Measurements from ENCODE around the gene TNFRSF1A.
"Not testable (repeated sequence)": the region's sequence is repeated elsewhere in the genome, so short reads cannot be mapped to it uniquely, and the experiment has no call there.

The TNFRSF1A gene

GRCh38 chr12:6354495-6355393 is 12.9 kb upstream of the TNFRSF1A start:
- Histone ChIP-seq H3K36me3 (ENCODE audit: insufficient read depth, low read length) (no peaks in the 10 kb centered on the region), H3K79me2 (ENCODE audit: control insufficient read depth, insufficient read depth, low read length, unreplicated experiment) (no peaks in the 10 kb centered on the region), H3K27ac (ENCODE audit: low read depth, low read length) (no peak overlapping the region), H3K27me3 (ENCODE audit: insufficient read depth, low read length) (no peaks in the 10 kb centered on the region), H3K4me1 (ENCODE audit: control insufficient read depth, insufficient read depth, low read length, unreplicated experiment) (peaks cover 9% of the 10 kb centered on the region), H3K4me3 (ENCODE audit: low read depth, low read length) (no peak overlapping the region), H2AFZ (ENCODE audit: low read length, unreplicated experiment) (no peak overlapping the region)

GRCh38 chr12:6352193-6353173 is 10.6 kb upstream of the TNFRSF1A start:
- H2AFZ ChIP-seq (ENCODE audit: low read length, unreplicated experiment), result no peak overlapping the region
- H3K27ac ChIP-seq (ENCODE audit: low read depth, low read length), result no peak overlapping the region
- H3K79me2 ChIP-seq (ENCODE audit: control insufficient read depth, insufficient read depth, low read length, unreplicated experiment), result no peaks in the 10 kb centered on the region
- no peak overlapping the region for H3K4me3 ChIP-seq (ENCODE audit: low read depth, low read length)
- peaks cover 15% of the 10 kb centered on the region for H3K4me1 ChIP-seq (ENCODE audit: control insufficient read depth, insufficient read depth, low read length, unreplicated experiment)
- H3K27me3 ChIP-seq (ENCODE audit: insufficient read depth, low read length), result no peaks in the 10 kb centered on the region
- no peaks in the 10 kb centered on the region for H3K36me3 ChIP-seq (ENCODE audit: insufficient read depth, low read length)

GRCh38 chr12:6351622-6352021 is 9.7 kb upstream of the TNFRSF1A start:
- no peak overlapping the region for H3K27ac ChIP-seq (ENCODE audit: low read depth, low read length)
- H3K36me3 ChIP-seq (ENCODE audit: insufficient read depth, low read length), result no peaks in the 10 kb centered on the region
- peaks cover 20% of the 10 kb centered on the region for H3K4me1 ChIP-seq (ENCODE audit: control insufficient read depth, insufficient read depth, low read length, unreplicated experiment)
- H2AFZ ChIP-seq (ENCODE audit: low read length, unreplicated experiment), result no peak overlapping the region
- H3K27me3 ChIP-seq (ENCODE audit: insufficient read depth, low read length), result no peaks in the 10 kb centered on the region
- no peak overlapping the region for H3K4me3 ChIP-seq (ENCODE audit: low read depth, low read length)
- no peaks in the 10 kb centered on the region for H3K79me2 ChIP-seq (ENCODE audit: control insufficient read depth, insufficient read depth, low read length, unreplicated experiment)

DNA sequence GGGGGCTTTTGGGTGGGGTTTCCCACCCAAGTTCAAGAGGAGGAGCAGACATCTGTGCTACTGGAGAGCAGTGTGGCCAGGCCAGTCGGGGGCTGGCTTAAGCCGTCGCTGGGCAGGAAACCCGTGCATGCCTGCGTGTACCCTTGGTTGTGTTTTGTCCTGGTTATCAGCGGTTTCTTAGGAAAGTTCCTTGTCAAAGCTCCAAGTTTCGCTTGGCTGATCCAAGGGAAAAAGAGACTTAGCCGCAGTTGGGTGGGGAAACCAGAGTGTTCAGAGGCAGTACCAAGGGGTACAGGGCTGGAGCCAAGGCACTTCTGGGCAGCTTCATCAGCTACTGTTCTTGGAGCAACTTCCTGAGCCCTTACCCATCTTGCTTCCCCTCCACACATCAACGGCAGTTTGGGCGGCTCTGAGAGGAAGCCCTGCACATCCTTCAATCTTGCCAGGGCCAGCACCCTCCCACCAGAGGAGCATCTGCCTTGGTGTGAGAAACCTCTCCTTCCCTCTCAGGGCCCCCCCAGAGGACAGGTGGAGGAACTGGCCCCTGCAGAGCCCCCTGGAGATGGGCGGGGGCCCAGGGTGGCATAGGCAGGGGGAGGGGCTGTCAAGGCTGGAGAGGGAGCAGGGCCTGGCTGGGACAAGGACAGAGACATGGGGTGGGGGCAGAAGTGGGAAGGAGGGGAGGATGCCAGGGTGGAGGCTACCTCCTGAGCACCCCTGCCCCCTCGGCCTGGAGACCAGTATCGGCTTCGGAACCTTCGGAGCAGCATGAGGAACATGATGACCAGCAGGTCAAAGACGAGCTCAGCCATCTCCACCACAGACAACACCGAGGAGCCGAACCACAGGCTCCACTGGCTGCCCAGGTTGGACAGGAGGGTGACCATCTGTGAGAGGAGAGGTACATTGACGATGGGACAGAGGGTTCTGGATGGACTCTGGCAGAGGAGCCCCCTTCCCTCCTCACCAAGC is 5.8 kb upstream of the TNFRSF1A start:
- Histone ChIP-seq H3K27me3 (ENCODE audit: insufficient read depth, low read length) (no peaks in the 10 kb centered on the region), H3K79me2 (ENCODE audit: control insufficient read depth, insufficient read depth, low read length, unreplicated experiment) (no peaks in the 10 kb centered on the region), H3K4me1 (ENCODE audit: control insufficient read depth, insufficient read depth, low read length, unreplicated experiment) (peaks cover 42% of the 10 kb centered on the region), H2AFZ (ENCODE audit: low read length, unreplicated experiment) (peak overlapping the region; percentile 48), H3K27ac (ENCODE audit: low read depth, low read length) (peak overlapping the region; percentile 66), H3K36me3 (ENCODE audit: insufficient read depth, low read length) (no peaks in the 10 kb centered on the region), H3K4me3 (ENCODE audit: low read depth, low read length) (no peak overlapping the region)

GRCh38 chr12:6346942-6347341 is 5.1 kb upstream of the TNFRSF1A start:
- H3K4me1 ChIP-seq (ENCODE audit: control insufficient read depth, insufficient read depth, low read length, unreplicated experiment), result peaks cover 44% of the 10 kb centered on the region

DNA sequence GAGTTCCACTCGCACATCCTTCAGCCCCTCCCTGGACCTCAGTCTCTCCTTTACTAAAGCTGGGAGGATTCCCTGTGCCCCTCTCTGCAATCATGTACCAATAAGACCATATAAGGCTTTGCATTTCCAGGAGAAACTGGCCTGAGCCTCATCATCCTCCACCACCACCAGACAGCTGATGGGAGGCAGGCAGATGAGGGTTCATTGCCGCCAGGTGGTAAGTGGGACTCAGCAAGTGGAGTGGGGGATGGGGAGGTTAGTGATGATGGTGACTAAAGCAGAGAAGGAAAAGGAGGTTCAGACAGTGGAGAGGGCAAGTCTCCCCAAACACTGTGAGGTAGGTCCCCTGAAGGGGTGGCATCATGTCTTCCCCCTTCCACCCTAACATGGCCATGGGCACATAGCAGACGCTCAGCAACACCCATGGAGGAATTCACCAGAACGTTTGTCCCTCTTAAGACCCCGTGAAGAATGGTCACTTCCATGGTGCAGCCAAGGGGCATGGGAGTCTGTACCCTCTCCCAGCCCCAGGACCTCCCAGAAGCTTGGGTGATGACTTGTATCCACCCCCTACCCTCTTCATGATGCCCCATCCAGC is 4.5 kb upstream of the TNFRSF1A start:
- Histone ChIP-seq H3K4me1 (ENCODE audit: control insufficient read depth, insufficient read depth, low read length, unreplicated experiment) (peaks cover 44% of the 10 kb centered on the region), H3K36me3 (ENCODE audit: insufficient read depth, low read length) (no peaks in the 10 kb centered on the region), H2AFZ (ENCODE audit: low read length, unreplicated experiment) (no peak overlapping the region), H3K27ac (ENCODE audit: low read depth, low read length) (peak overlapping the region; percentile 76; the same call in 1 of the 2 replicates), H3K4me3 (ENCODE audit: low read depth, low read length) (no peak overlapping the region), H3K79me2 (ENCODE audit: control insufficient read depth, insufficient read depth, low read length, unreplicated experiment) (peaks cover 9% of the 10 kb centered on the region), H3K27me3 (ENCODE audit: insufficient read depth, low read length) (no peaks in the 10 kb centered on the region)

More at GRCh38 chr12:6346942-6347341, 5.1 kb upstream of the TNFRSF1A start:
- H3K4me3 ChIP-seq (ENCODE audit: low read depth, low read length), result no peak overlapping the region
- peaks cover 4% of the 10 kb centered on the region for H3K79me2 ChIP-seq (ENCODE audit: control insufficient read depth, insufficient read depth, low read length, unreplicated experiment)
- H3K27ac ChIP-seq (ENCODE audit: low read depth, low read length), result peak overlapping the region; percentile 66
- H2AFZ ChIP-seq (ENCODE audit: low read length, unreplicated experiment), result peak overlapping the region; percentile 48
- H3K36me3 ChIP-seq (ENCODE audit: insufficient read depth, low read length), result no peaks in the 10 kb centered on the region
- H3K27me3 ChIP-seq (ENCODE audit: insufficient read depth, low read length), result no peaks in the 10 kb centered on the region

- Histone ChIP-seq H3K4me1 (ENCODE audit: control insufficient read depth, insufficient read depth, low read length, unreplicated experiment) (peaks cover 44% of the 10 kb centered on the region), H3K27ac (ENCODE audit: low read depth, low read length) (peak overlapping the region; percentile 76), H3K4me3 (ENCODE audit: low read depth, low read length) (no peak overlapping the region), H3K27me3 (ENCODE audit: insufficient read depth, low read length) (no peaks in the 10 kb centered on the region), H3K79me2 (ENCODE audit: control insufficient read depth, insufficient read depth, low read length, unreplicated experiment) (peaks cover 18% of the 10 kb centered on the region), H3K36me3 (ENCODE audit: insufficient read depth, low read length) (no peaks in the 10 kb centered on the region), H2AFZ (ENCODE audit: low read length, unreplicated experiment) (no peak overlapping the region)
Observed at GRCh38 chr12:6345319-6346091, 3.6 kb upstream of the TNFRSF1A start.

DNA sequence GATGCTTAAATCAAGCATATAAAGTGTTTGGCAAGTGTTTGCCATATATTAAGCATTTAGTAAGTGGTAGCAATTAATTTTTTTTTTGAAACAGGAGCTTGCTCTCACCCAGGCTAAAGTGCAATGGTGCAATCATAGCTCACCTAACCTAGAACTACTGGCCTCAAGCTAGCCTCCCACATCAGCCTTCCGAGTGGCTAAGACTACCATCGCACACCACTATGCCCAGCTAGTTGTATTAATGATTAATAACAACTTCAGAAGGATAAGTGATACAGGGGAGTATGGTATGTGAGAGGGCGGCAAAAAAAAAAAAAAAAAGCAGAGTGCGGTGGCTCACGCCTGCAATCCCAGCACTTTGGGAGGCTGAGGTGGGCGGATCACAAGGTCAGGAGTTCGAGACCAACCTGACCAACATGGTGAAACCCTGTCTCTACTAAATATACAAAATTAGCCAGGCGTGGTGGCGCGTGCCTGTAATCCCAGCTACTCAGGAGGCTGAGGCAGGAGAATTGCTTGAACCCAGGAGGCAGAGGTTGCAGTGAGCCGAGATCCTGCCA is 2.3 kb upstream of the TNFRSF1A start:
- not testable (repeated sequence) for H2AFZ ChIP-seq (ENCODE audit: low read length, unreplicated experiment); H3K36me3 ChIP-seq (ENCODE audit: insufficient read depth, low read length); H3K27me3 ChIP-seq (ENCODE audit: insufficient read depth, low read length); H3K4me3 ChIP-seq (ENCODE audit: low read depth, low read length); H3K27ac ChIP-seq (ENCODE audit: low read depth, low read length)
- peaks cover 31% of the 10 kb centered on the region for H3K79me2 ChIP-seq (ENCODE audit: control insufficient read depth, insufficient read depth, low read length, unreplicated experiment)
- peaks cover 49% of the 10 kb centered on the region for H3K4me1 ChIP-seq (ENCODE audit: control insufficient read depth, insufficient read depth, low read length, unreplicated experiment)

GRCh38 chr12:6343518-6343917 is 1.6 kb upstream of the TNFRSF1A start:
- no peak overlapping the region for H2AFZ ChIP-seq (ENCODE audit: low read length, unreplicated experiment)
- no peaks in the 10 kb centered on the region for H3K27me3 ChIP-seq (ENCODE audit: insufficient read depth, low read length)
- H3K27ac ChIP-seq (ENCODE audit: low read depth, low read length), result peak overlapping the region; percentile 2; the same call in 1 of the 2 replicates
- 0 out of 2 replicates have a peak, but pooled peaks cover 5% of the 10 kb centered on the region for H3K36me3 ChIP-seq (ENCODE audit: insufficient read depth, low read length)
- peaks cover 55% of the 10 kb centered on the region for H3K4me1 ChIP-seq (ENCODE audit: control insufficient read depth, insufficient read depth, low read length, unreplicated experiment)
- peaks cover 37% of the 10 kb centered on the region for H3K79me2 ChIP-seq (ENCODE audit: control insufficient read depth, insufficient read depth, low read length, unreplicated experiment)
- no peak overlapping the region for H3K4me3 ChIP-seq (ENCODE audit: low read depth, low read length)
